Stimulated activated CD8-positive, alpha-beta memory T cell treated with anti-CD3 and anti-CD28 coated beads, Interleukin-12 subunit alpha, Interleukin-12 subunit beta, amount 100 ng/mL, for 4 hours (primary cell): ENCODE measurements around the gene CDH4.

Experiments
- DNase-seq: peaks from one replicate; pipeline ENCODE4 v3.0.0-alpha.2; 2020; ENCODE audit warnings: low read depth

CDH4 gene

GRCh38 chr20:61931476-61932198 is 679.6 kb downstream of the CDH4 start:
- no peak for DNase-seq

GRCh38 chr20:61932199-61932592 is 680.1 kb downstream of the CDH4 start:
- DNase-seq = no peak

GRCh38 chr20:61932711-61933480 is 680.8 kb downstream of the CDH4 start:
- no peak for DNase-seq

GRCh38 chr20:61933481-61933950 is 681.5 kb downstream of the CDH4 start:
- DNase-seq = no peak

- no peak for DNase-seq
These were observed 682.1 kb downstream of the CDH4 start for GRCh38 chr20:61933951-61934715.

- DNase-seq = no peak
These were observed 682.9 kb downstream of the CDH4 start for GRCh38 chr20:61934716-61935530.

GRCh38 chr20:61935926-61936700 is 684.1 kb downstream of the CDH4 start:
- no peak for DNase-seq

GRCh38 chr20:61936701-61937131 is 684.7 kb downstream of the CDH4 start:
- no peak for DNase-seq

GRCh38 chr20:61937146-61937962 is 685.3 kb downstream of the CDH4 start:
- no peak for DNase-seq

GRCh38 chr20:61937963-61938838 is 686.1 kb downstream of the CDH4 start:
- no peak for DNase-seq

- DNase-seq = no peak
These were observed 687.0 kb downstream of the CDH4 start for GRCh38 chr20:61938839-61939690.

GRCh38 chr20:61939691-61940360 is 687.8 kb downstream of the CDH4 start:
- DNase-seq = no peak

- no peak for DNase-seq
These were observed 688.4 kb downstream of the CDH4 start for GRCh38 chr20:61940491-61940890.

GRCh38 chr20:61940976-61941720 is 689.1 kb downstream of the CDH4 start:
- no peak for DNase-seq

- no peak for DNase-seq
These were observed 689.8 kb downstream of the CDH4 start for GRCh38 chr20:61941721-61942405.

GRCh38 chr20:61942526-61942925 is 690.5 kb downstream of the CDH4 start:
- no peak for DNase-seq
